ENCODE results near the gene ACACA.

The ACACA gene

GRCh38 chr17:37213927-37214326, 192.7 kb downstream of the ACACA start:
- Histone ChIP-seq H3K36me3 (ENCODE audit: insufficient read depth, low read depth, low read length) (peaks cover 62% of the 10 kb centered on the region; the same call in 1 of the 2 replicates), H3K4me3 (ENCODE audit: low read length) (no peak overlapping the region), H3K27ac (ENCODE audit: low read length) (no peak overlapping the region), H3K27me3 (ENCODE audit: insufficient read depth, low read length) (no peaks in the 10 kb centered on the region), H3K9ac (ENCODE audit: low read depth, low read length) (no peak overlapping the region; the same call in 1 of the 2 replicates), H3K4me1 (ENCODE audit: insufficient read depth, low read length) (peaks cover 13% of the 10 kb centered on the region), H3K9me3 (ENCODE audit: insufficient read depth, low read depth, low read length) (no peaks in the 10 kb centered on the region)

- Histone ChIP-seq H3K9me3 (ENCODE audit: insufficient read depth, low read depth, low read length) (no peaks in the 10 kb centered on the region), H3K4me3 (ENCODE audit: low read length) (no peak overlapping the region), H3K27ac (ENCODE audit: low read length) (no peak overlapping the region), H3K27me3 (ENCODE audit: insufficient read depth, low read length) (no peaks in the 10 kb centered on the region), H3K4me1 (ENCODE audit: insufficient read depth, low read length) (peaks cover 13% of the 10 kb centered on the region), H3K9ac (ENCODE audit: low read depth, low read length) (no peak overlapping the region), H3K36me3 (ENCODE audit: insufficient read depth, low read depth, low read length) (peaks cover 71% of the 10 kb centered on the region; the same call in 1 of the 2 replicates)
Observed at GRCh38 chr17:37212179-37212578, 194.5 kb downstream of the ACACA start.

GRCh38 chr17:37211136-37211535, 195.5 kb downstream of the ACACA start:
- Histone ChIP-seq H3K9ac (ENCODE audit: low read depth, low read length) (no peak overlapping the region), H3K27ac (ENCODE audit: low read length) (no peak overlapping the region), H3K9me3 (ENCODE audit: insufficient read depth, low read depth, low read length) (no peaks in the 10 kb centered on the region), H3K4me3 (ENCODE audit: low read length) (no peak overlapping the region), H3K36me3 (ENCODE audit: insufficient read depth, low read depth, low read length) (peaks cover 74% of the 10 kb centered on the region), H3K4me1 (ENCODE audit: insufficient read depth, low read length) (peaks cover 13% of the 10 kb centered on the region), H3K27me3 (ENCODE audit: insufficient read depth, low read length) (no peaks in the 10 kb centered on the region)

GRCh38 chr17:37207103-37207502, 199.5 kb downstream of the ACACA start:
- Histone ChIP-seq H3K9ac (ENCODE audit: low read depth, low read length) (no peak overlapping the region), H3K4me3 (ENCODE audit: low read length) (no peak overlapping the region), H3K27me3 (ENCODE audit: insufficient read depth, low read length) (no peaks in the 10 kb centered on the region), H3K27ac (ENCODE audit: low read length) (no peak overlapping the region), H3K9me3 (ENCODE audit: insufficient read depth, low read depth, low read length) (no peaks in the 10 kb centered on the region), H3K4me1 (ENCODE audit: insufficient read depth, low read length) (no peaks in the 10 kb centered on the region; the same call in 1 of the 2 replicates), H3K36me3 (ENCODE audit: insufficient read depth, low read depth, low read length) (peaks cover 78% of the 10 kb centered on the region)

GRCh38 chr17:37206299-37206698, 200.3 kb downstream of the ACACA start:
- H3K27me3 ChIP-seq (ENCODE audit: insufficient read depth, low read length), result no peaks in the 10 kb centered on the region
- no peaks in the 10 kb centered on the region for H3K9me3 ChIP-seq (ENCODE audit: insufficient read depth, low read depth, low read length)
- no peak overlapping the region for H3K9ac ChIP-seq (ENCODE audit: low read depth, low read length)
- H3K4me1 ChIP-seq (ENCODE audit: insufficient read depth, low read length), result no peaks in the 10 kb centered on the region; the same call in 1 of the 2 replicates
- H3K4me3 ChIP-seq (ENCODE audit: low read length), result no peak overlapping the region
- H3K36me3 ChIP-seq (ENCODE audit: insufficient read depth, low read depth, low read length), result peaks cover 81% of the 10 kb centered on the region
- H3K27ac ChIP-seq (ENCODE audit: low read length), result no peak overlapping the region

GRCh38 chr17:37200497-37200896, 206.1 kb downstream of the ACACA start:
- H3K4me3 ChIP-seq (ENCODE audit: low read length), result no peak overlapping the region
- no peak overlapping the region for H3K27ac ChIP-seq (ENCODE audit: low read length)
- peaks cover 68% of the 10 kb centered on the region for H3K36me3 ChIP-seq (ENCODE audit: insufficient read depth, low read depth, low read length)
- no peaks in the 10 kb centered on the region for H3K27me3 ChIP-seq (ENCODE audit: insufficient read depth, low read length)
- H3K9me3 ChIP-seq (ENCODE audit: insufficient read depth, low read depth, low read length), result no peaks in the 10 kb centered on the region
- no peaks in the 10 kb centered on the region for H3K4me1 ChIP-seq (ENCODE audit: insufficient read depth, low read length)
- no peak overlapping the region for H3K9ac ChIP-seq (ENCODE audit: low read depth, low read length)

GRCh38 chr17:37197336-37197735, 209.3 kb downstream of the ACACA start:
- H3K27me3 ChIP-seq (ENCODE audit: insufficient read depth, low read length), result no peaks in the 10 kb centered on the region
- H3K36me3 ChIP-seq (ENCODE audit: insufficient read depth, low read depth, low read length), result peaks cover 63% of the 10 kb centered on the region
- H3K9ac ChIP-seq (ENCODE audit: low read depth, low read length), result no peak overlapping the region
- H3K27ac ChIP-seq (ENCODE audit: low read length), result no peak overlapping the region
- no peaks in the 10 kb centered on the region for H3K9me3 ChIP-seq (ENCODE audit: insufficient read depth, low read depth, low read length)
- H3K4me3 ChIP-seq (ENCODE audit: low read length), result no peak overlapping the region
- no peaks in the 10 kb centered on the region for H3K4me1 ChIP-seq (ENCODE audit: insufficient read depth, low read length)

- Histone ChIP-seq H3K4me1 (ENCODE audit: insufficient read depth, low read length) (no peaks in the 10 kb centered on the region), H3K36me3 (ENCODE audit: insufficient read depth, low read depth, low read length) (peaks cover 67% of the 10 kb centered on the region), H3K27ac (ENCODE audit: low read length) (no peak overlapping the region), H3K27me3 (ENCODE audit: insufficient read depth, low read length) (no peaks in the 10 kb centered on the region), H3K9me3 (ENCODE audit: insufficient read depth, low read depth, low read length) (no peaks in the 10 kb centered on the region), H3K9ac (ENCODE audit: low read depth, low read length) (no peak overlapping the region), H3K4me3 (ENCODE audit: low read length) (no peak overlapping the region)
Observed at GRCh38 chr17:37194208-37194607, 212.4 kb downstream of the ACACA start.

GRCh38 chr17:37191219-37191618, 215.4 kb downstream of the ACACA start:
- no peak overlapping the region for H3K9ac ChIP-seq (ENCODE audit: low read depth, low read length)
- H3K36me3 ChIP-seq (ENCODE audit: insufficient read depth, low read depth, low read length), result peaks cover 75% of the 10 kb centered on the region
- no peaks in the 10 kb centered on the region for H3K27me3 ChIP-seq (ENCODE audit: insufficient read depth, low read length)
- H3K4me3 ChIP-seq (ENCODE audit: low read length), result no peak overlapping the region
- H3K9me3 ChIP-seq (ENCODE audit: insufficient read depth, low read depth, low read length), result no peaks in the 10 kb centered on the region
- H3K27ac ChIP-seq (ENCODE audit: low read length), result no peak overlapping the region
- no peaks in the 10 kb centered on the region for H3K4me1 ChIP-seq (ENCODE audit: insufficient read depth, low read length)

- Histone ChIP-seq H3K27me3 (ENCODE audit: insufficient read depth, low read length) (no peaks in the 10 kb centered on the region), H3K9me3 (ENCODE audit: insufficient read depth, low read depth, low read length) (no peaks in the 10 kb centered on the region), H3K9ac (ENCODE audit: low read depth, low read length) (no peak overlapping the region), H3K4me3 (ENCODE audit: low read length) (no peak overlapping the region), H3K4me1 (ENCODE audit: insufficient read depth, low read length) (no peaks in the 10 kb centered on the region), H3K36me3 (ENCODE audit: insufficient read depth, low read depth, low read length) (peaks cover 81% of the 10 kb centered on the region), H3K27ac (ENCODE audit: low read length) (no peak overlapping the region)
Observed at GRCh38 chr17:37190493-37190892, 216.1 kb downstream of the ACACA start.

GRCh38 chr17:37188157-37188556, 218.5 kb downstream of the ACACA start:
- no peak overlapping the region for H3K27ac ChIP-seq (ENCODE audit: low read length)
- no peaks in the 10 kb centered on the region for H3K27me3 ChIP-seq (ENCODE audit: insufficient read depth, low read length)
- H3K4me3 ChIP-seq (ENCODE audit: low read length), result no peak overlapping the region
- H3K4me1 ChIP-seq (ENCODE audit: insufficient read depth, low read length), result no peaks in the 10 kb centered on the region
- H3K9me3 ChIP-seq (ENCODE audit: insufficient read depth, low read depth, low read length), result no peaks in the 10 kb centered on the region
- H3K9ac ChIP-seq (ENCODE audit: low read depth, low read length), result no peak overlapping the region
- peaks cover 76% of the 10 kb centered on the region for H3K36me3 ChIP-seq (ENCODE audit: insufficient read depth, low read depth, low read length)

- H3K4me3 ChIP-seq (ENCODE audit: low read length), result no peak overlapping the region
- no peaks in the 10 kb centered on the region for H3K9me3 ChIP-seq (ENCODE audit: insufficient read depth, low read depth, low read length)
- H3K27ac ChIP-seq (ENCODE audit: low read length), result no peak overlapping the region
- H3K27me3 ChIP-seq (ENCODE audit: insufficient read depth, low read length), result no peaks in the 10 kb centered on the region
- H3K4me1 ChIP-seq (ENCODE audit: insufficient read depth, low read length), result no peaks in the 10 kb centered on the region
- H3K36me3 ChIP-seq (ENCODE audit: insufficient read depth, low read depth, low read length), result peaks cover 79% of the 10 kb centered on the region
- H3K9ac ChIP-seq (ENCODE audit: low read depth, low read length), result no peak overlapping the region
Observed at GRCh38 chr17:37187262-37187661, 219.4 kb downstream of the ACACA start.

Measured in iPS-20b (cell line).